Measurements from ENCODE around the gene HOXD11. TPM values are rescaled to one million over a fixed set of nuclear protein-coding genes. Genes with fewer than 3 reads are reported as not detected.
A peak's percentile ranks its signal among the peaks of the same experiment; 100 is the strongest.

HOXD11 gene
- total RNA-seq, 4 donors from 2014 or later = 0.21 to 1.8 (median 1.2) TPM; not detected in 1

DNA sequence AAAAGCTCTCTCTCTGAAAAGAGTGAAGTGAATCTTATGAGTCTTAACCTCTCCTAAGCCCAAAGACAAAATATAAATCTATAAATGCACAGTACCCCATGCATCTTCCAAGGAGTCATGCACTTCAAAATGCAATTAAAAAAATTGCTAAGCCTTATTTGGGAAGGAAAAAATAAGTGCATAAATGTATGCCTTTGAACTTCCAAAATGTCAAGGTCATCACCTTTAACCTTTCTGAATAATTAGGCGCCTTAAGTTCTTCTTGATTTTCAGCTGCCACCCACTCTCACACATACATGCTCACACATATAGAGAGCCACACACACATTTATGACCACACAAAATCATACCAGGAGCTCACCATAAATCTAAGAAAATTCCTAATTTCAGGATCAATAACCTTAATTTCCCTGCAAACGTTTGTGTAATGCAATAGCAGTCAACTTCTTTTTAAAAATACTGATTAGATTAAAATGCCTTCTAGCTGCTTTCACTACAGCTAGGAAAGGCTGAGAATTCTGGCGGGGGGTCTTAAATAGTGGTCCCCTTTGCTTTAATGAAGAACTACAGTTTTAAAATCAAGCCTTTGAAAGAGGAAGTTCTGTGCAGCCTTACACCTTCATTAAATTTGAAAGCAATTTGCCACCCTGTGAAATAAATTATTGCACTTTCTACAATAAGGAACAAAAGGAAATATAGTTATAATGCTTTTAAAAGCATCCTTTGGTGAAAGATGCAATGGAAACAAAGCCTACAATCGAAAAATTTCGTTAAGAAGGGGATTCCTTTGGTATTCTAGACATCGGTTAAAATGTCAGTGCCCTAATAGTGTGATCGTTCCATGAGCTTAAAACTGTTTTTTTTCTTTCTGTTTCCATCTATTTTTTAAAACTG is 3.6 kb downstream of the HOXD11 start:
- DNase-seq (ENCODE audit: low spot score in 2 of 2) = no peak
- Histone ChIP-seq H3K27me3 (peaks cover 0 to 97% of the 10 kb centered on the region in 2 donors), H3K4me3 (no peak overlapping the region), H3K27ac (no peak overlapping the region), H3K9me3 (no peaks in the 10 kb centered on the region), H3K36me3 (no peaks in the 10 kb centered on the region), H3K4me1 (peaks cover 0 to 38% (median 4%) of the 10 kb centered on the region in 4 donors)
- WGBS, 2 donors = 29 to 41% methylated on average over 7 of the region's 7 CpGs
- TF ChIP-seq POLR2A (IDR thresholded peaks at IDR 0.05) (no peak), EP300 (IDR thresholded peaks at IDR 0.05) (peak in 1 of 2 donors; percentile 48)
- TF ChIP-seq, protein P1, sequence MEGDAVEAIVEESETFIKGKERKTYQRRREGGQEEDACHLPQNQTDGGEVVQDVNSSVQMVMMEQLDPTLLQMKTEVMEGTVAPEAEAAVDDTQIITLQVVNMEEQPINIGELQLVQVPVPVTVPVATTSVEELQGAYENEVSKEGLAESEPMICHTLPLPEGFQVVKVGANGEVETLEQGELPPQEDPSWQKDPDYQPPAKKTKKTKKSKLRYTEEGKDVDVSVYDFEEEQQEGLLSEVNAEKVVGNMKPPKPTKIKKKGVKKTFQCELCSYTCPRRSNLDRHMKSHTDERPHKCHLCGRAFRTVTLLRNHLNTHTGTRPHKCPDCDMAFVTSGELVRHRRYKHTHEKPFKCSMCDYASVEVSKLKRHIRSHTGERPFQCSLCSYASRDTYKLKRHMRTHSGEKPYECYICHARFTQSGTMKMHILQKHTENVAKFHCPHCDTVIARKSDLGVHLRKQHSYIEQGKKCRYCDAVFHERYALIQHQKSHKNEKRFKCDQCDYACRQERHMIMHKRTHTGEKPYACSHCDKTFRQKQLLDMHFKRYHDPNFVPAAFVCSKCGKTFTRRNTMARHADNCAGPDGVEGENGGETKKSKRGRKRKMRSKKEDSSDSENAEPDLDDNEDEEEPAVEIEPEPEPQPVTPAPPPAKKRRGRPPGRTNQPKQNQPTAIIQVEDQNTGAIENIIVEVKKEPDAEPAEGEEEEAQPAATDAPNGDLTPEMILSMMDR (IDR thresholded peaks at IDR 0.05) = no peak

DNA sequence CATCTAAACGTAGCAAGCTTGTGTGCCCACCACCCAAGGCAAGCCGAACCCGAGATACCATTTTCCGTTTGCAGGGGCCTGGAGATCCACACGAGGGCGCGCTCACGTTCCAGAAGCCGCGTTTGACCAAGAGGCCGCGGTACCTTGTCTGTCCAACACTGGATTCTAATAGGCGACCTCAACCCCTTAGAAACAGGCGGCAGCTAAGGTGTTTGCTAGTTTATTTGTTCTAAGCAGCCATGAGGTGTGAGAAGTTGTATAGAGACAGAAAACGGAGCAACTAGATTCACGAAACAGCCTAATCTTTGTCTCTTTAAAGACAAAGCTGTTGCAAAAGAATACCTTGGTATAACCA is 4.2 kb downstream of the HOXD11 start:
- Histone ChIP-seq H3K4me3 (no peak overlapping the region), H3K36me3 (no peaks in the 10 kb centered on the region), H3K27me3 (peaks cover 0 to 97% of the 10 kb centered on the region in 2 donors), H3K9me3 (no peaks in the 10 kb centered on the region), H3K4me1 (peaks cover 0 to 37% (median 4%) of the 10 kb centered on the region in 4 donors), H3K27ac (no peak overlapping the region)
- peak in 1 of 2 donors; percentile 46 for DNase-seq (ENCODE audit: low spot score in 2 of 2)
- TF ChIP-seq, protein P1 (IDR thresholded peaks at IDR 0.05) = peak in 4 of 5 experiments; percentile 23 to 32 (median 26)
- peak in 1 of 2 donors; percentile 14 for TF ChIP-seq EP300 (IDR thresholded peaks at IDR 0.05)
- TF ChIP-seq POLR2A (IDR thresholded peaks at IDR 0.05) = no peak
- 5 to 7% methylated on average over 16 of the region's 16 CpGs for WGBS, 2 donors

DNA sequence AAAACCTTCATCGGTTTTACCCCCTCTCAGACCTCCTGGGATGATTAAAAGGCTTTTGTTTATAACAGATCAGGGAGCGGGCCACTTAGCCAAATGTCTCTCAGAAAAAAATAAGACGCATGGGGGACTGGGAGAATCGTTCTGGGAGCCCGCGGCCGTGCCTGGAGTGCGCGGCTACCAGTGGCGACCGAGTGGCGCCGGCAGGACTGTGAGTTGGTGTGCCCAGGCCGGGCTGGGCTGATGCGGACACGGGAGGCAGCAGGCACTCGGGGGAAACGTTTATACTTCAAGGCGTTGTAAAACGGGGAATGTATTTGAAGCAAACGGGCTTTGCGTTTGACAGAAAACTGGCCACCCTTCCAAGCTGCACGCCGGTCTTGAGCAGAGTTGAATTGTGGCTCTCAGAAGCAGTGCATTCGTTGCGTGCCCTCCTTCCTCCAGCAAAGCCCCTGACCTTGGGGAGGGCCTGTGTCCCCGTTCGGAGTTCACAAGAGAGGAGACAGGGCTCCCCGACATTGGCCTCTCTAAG is 4.8 kb downstream of the HOXD11 start:
- no peak for DNase-seq (ENCODE audit: low spot score in 2 of 2)
- H3K9me3 ChIP-seq = no peaks in the 10 kb centered on the region
- H3K27ac ChIP-seq = no peak overlapping the region
- peaks cover 0 to 36% (median 4%) of the 10 kb centered on the region in 4 donors for H3K4me1 ChIP-seq
- TF ChIP-seq POLR2A (IDR thresholded peaks at IDR 0.05) (no peak), EP300 (IDR thresholded peaks at IDR 0.05) (no peak)
- TF ChIP-seq, protein P1 (IDR thresholded peaks at IDR 0.05) = no peak
- no peak overlapping the region for H3K4me3 ChIP-seq
- WGBS, 2 donors = 8 to 10% methylated on average over 21 to 29 of the region's 29 CpGs
- peaks cover 0 to 97% of the 10 kb centered on the region in 2 donors for H3K27me3 ChIP-seq
- no peaks in the 10 kb centered on the region for H3K36me3 ChIP-seq

GRCh38 chr2:176112375-176113302 is 5.6 kb downstream of the HOXD11 start:
- H3K27me3 ChIP-seq = peaks cover 0 to 99% of the 10 kb centered on the region in 2 donors
- no peak overlapping the region for H3K27ac ChIP-seq
- WGBS, 2 donors = 19 to 28% methylated on average over 24 to 39 of the region's 40 CpGs
- H3K36me3 ChIP-seq = no peaks in the 10 kb centered on the region
- no peaks in the 10 kb centered on the region for H3K9me3 ChIP-seq
- TF ChIP-seq EP300 (IDR thresholded peaks at IDR 0.05) = no peak
- TF ChIP-seq POLR2A (IDR thresholded peaks at IDR 0.05) = no peak
- TF ChIP-seq, protein P1 (IDR thresholded peaks at IDR 0.05) = no peak
- no peak overlapping the region for H3K4me3 ChIP-seq
- H3K4me1 ChIP-seq = peaks cover 0 to 36% (median 4%) of the 10 kb centered on the region in 4 donors
- no peak for DNase-seq (ENCODE audit: low spot score in 2 of 2)
